Endothelial cell of umbilical vein (primary cell): Measurements from ENCODE around the gene VSIG10L. TPM values are rescaled to one million over a fixed set of nuclear protein-coding genes. Genes with fewer than 3 reads are reported as not detected.

Source experiments
- BruUV-seq: library from RNA; stranded (reverse); fragments of 400-500 nt; replicated peaks from 2 replicates; lab custom pipeline; 2021; lab: Mats Ljungman, UMichigan
- CTCF ChIA-PET: fragments of 300-600, 350-600 bp; sonication (Branson Sonifier 250); formaldehyde crosslinking; loops from one replicate; lab custom pipeline; 2021; ENCODE audit warnings: antibody characterized with exemption, inconsistent platforms; lab: Charles Lee
- POLR2A ChIA-PET: fragments of 300-600, 350-600 bp; sonication (Branson Sonifier 250); formaldehyde crosslinking; loops from one replicate; lab custom pipeline; 2021; ENCODE audit warnings: antibody characterized with exemption, inconsistent platforms; lab: Charles Lee
- DNase-seq: peaks from one replicate; pipeline ENCODE4 v3.0.0-alpha.2; 2011; ENCODE audit warnings: low read depth, low spot score
- FAIRE-seq: peaks from 2 replicates; lab custom pipeline; 2011; peaks lifted over from hg19 to GRCh38; lab: Jason Lieb, UNC
- H2AFZ ChIP-seq: 2 replicates; pipeline ENCODE4 v1.6.0; 2012; ENCODE audit warnings: low read depth, low read length, control low read depth, inconsistent platforms
- H3K27ac ChIP-seq: 2 replicates; pipeline ENCODE4 v1.5.1; 2011; ENCODE audit warnings: low read depth, mild to moderate bottlenecking, control low read depth, low read length, moderate library complexity; ENCODE audit not compliant: insufficient read depth
- H3K27me3 ChIP-seq, 2 experiments: 2 replicates each; pipeline versions ENCODE4 v1.6.0 to v1.6.1; 2011; ENCODE audit warnings: low read length in 2 of 2, mixed read lengths in 1 of 2; ENCODE audit not compliant: control insufficient read depth in 2 of 2, insufficient read depth in 2 of 2
- H3K36me3 ChIP-seq, 2 experiments: 2 replicates in 1 of 2; 3 replicates in 1 of 2; pipeline ENCODE4 v1.5.1; 2011; ENCODE audit warnings: low read length in 2 of 2, mild to moderate bottlenecking in 1 of 2, moderate library complexity in 1 of 2; ENCODE audit not compliant: control insufficient read depth in 2 of 2, insufficient read depth in 2 of 2; ENCODE audit errors: extremely low read depth in 1 of 2
- H3K4me1 ChIP-seq: 3 replicates; pipeline ENCODE4 v1.5.1; 2011; ENCODE audit warnings: mild to moderate bottlenecking, low read length; ENCODE audit not compliant: control insufficient read depth, insufficient read depth; ENCODE audit errors: extremely low read depth
- H3K4me2 ChIP-seq: 2 replicates; pipeline ENCODE4 v1.6.1; 2011; ENCODE audit warnings: low read length, control low read depth, mixed read lengths; ENCODE audit not compliant: insufficient read depth
- H3K4me3 ChIP-seq, 3 experiments: fragments of 200-600 bp in 1 of 3; sonication (generic), shearing (Covaris generic) in 1 of 3; replicated peaks in 1 of 3; 2 replicates each; pipeline ENCODE4 v1.5.1; 2011 to 2016; ENCODE audit warnings: control low read depth in 3 of 3, low read length in 3 of 3, mild to moderate bottlenecking in 2 of 3, inconsistent platforms in 1 of 3, low read depth in 1 of 3, moderate library complexity in 1 of 3; ENCODE audit not compliant: insufficient read depth in 1 of 3
- H3K79me2 ChIP-seq: 2 replicates; pipeline ENCODE4 v1.6.0; 2012; ENCODE audit warnings: low read length, inconsistent platforms; ENCODE audit not compliant: control insufficient read depth, insufficient read depth
- H3K9ac ChIP-seq: replicated peaks from 2 replicates; pipeline ENCODE3; 2011; ENCODE audit warnings: low read length, control low read depth; ENCODE audit not compliant: insufficient read depth; ENCODE audit errors: extremely low read depth
- H3K9me1 ChIP-seq: replicated peaks from 3 replicates; pipeline ENCODE4 v1.6.0; 2011; ENCODE audit warnings: mild to moderate bottlenecking, low read length; ENCODE audit not compliant: control insufficient read depth, insufficient read depth; ENCODE audit errors: extremely low read depth
- H3K9me3 ChIP-seq: replicated peaks from 2 replicates; pipeline ENCODE4 v1.5.1; 2012; ENCODE audit warnings: low read length, inconsistent platforms; ENCODE audit not compliant: control insufficient read depth, insufficient read depth
- H4K20me1 ChIP-seq: replicated peaks from 2 replicates; pipeline ENCODE3; 2011; ENCODE audit warnings: mild to moderate bottlenecking, low read length; ENCODE audit not compliant: control insufficient read depth, insufficient read depth; ENCODE audit errors: extremely low read depth
- EZH2 ChIP-seq: IDR thresholded peaks from 2 replicates; pipeline ENCODE4 v1.6.1; 2012; ENCODE audit warnings: borderline replicate concordance, low read depth, mild to moderate bottlenecking, moderate library complexity, low read length, inconsistent platforms; ENCODE audit not compliant: severe bottlenecking
- FOS ChIP-seq: IDR thresholded peaks from 2 replicates; pipeline ENCODE4 v1.6.1; 2011; ENCODE audit warnings: mild to moderate bottlenecking, low read length, moderate library complexity, borderline replicate concordance; ENCODE audit not compliant: insufficient read depth
- GATA2 ChIP-seq: IDR thresholded peaks from 2 replicates; pipeline ENCODE4 v1.7.0; 2011; ENCODE audit warnings: low read depth, mild to moderate bottlenecking, moderate library complexity, mixed read lengths, low read length; ENCODE audit not compliant: insufficient read length, insufficient read depth
- JUN ChIP-seq: IDR thresholded peaks from 2 replicates; pipeline ENCODE4 v1.6.1; 2011; ENCODE audit warnings: borderline replicate concordance, low read depth; ENCODE audit not compliant: insufficient read length, insufficient read depth
- MYC ChIP-seq: IDR thresholded peaks from one replicate; pipeline ENCODE4 v1.6.1; 2011; ENCODE audit warnings: mild to moderate bottlenecking, low read depth, low read length
- POLR2A ChIP-seq: IDR thresholded peaks from 2 replicates; pipeline ENCODE4 v1.6.1; 2012; ENCODE audit warnings: low read depth, mild to moderate bottlenecking, control low read depth, low read length
- POLR2AphosphoS5 ChIP-seq: IDR thresholded peaks from 2 replicates; pipeline ENCODE4 v1.6.1; 2012; ENCODE audit warnings: low read depth, mild to moderate bottlenecking, control low read depth, low read length, moderate library complexity; ENCODE audit not compliant: insufficient read depth
- dilution Hi-C: fragments of 300-500 bp; cut with MboI; formaldehyde crosslinking; loops from one replicate; pipeline ENCODE4 v1.15.0; 2019; ENCODE audit warnings: low sequenced_read_pairs; ENCODE audit not compliant: extremely low pct_ligation_motif_present
- intact Hi-C: fragments of 100-400 bp; cut with micrococcal nuclease; formaldehyde crosslinking; loops from one replicate; pipeline ENCODE4 v1.10.0; 2022
- polyA plus RNA-seq, 4 experiments: library from polyadenylated mRNA; depleted of rRNA in 3 of 4; stranded (reverse) in 3 of 4; unstranded in 1 of 4; fragments of >200 nt; gene quantifications; 2 replicates each; pipeline versions ENCODE4 v1.2.1 to v1.2.3, GENCODE V29; 2011 to 2012; ENCODE audit warnings: missing spikeins in 1 of 4
- total RNA-seq: library from RNA; stranded (reverse); gene quantifications from 2 replicates; pipeline ENCODE4 v1.2.3, GENCODE V29; 2021
- TF ChIP-seq, protein P1 (sequence below), 2 donors: IDR thresholded peaks; 1 replicate in 1 of 2; 2 replicates in 1 of 2; pipeline ENCODE4 v1.5.1; 2011; ENCODE audit warnings: low read length in 2 of 2, mild to moderate bottlenecking in 2 of 2, moderate library complexity in 2 of 2, control low read depth in 1 of 2, inconsistent platforms in 1 of 2, low read depth in 1 of 2; ENCODE audit not compliant: insufficient read depth in 1 of 2; ENCODE audit errors: extremely low read depth in 1 of 2
- TF ChIP-seq, protein P2 (sequence below): IDR thresholded peaks from 2 replicates; pipeline ENCODE4 v1.6.1; 2011; ENCODE audit not compliant: insufficient read depth, insufficient read length

VSIG10L gene
- total and polyA plus RNA-seq, 2 donors (not counting 3 experiments of a cell fraction or from before 2014, with no cell fraction given), result 0.62 to 0.77 TPM

DNA sequence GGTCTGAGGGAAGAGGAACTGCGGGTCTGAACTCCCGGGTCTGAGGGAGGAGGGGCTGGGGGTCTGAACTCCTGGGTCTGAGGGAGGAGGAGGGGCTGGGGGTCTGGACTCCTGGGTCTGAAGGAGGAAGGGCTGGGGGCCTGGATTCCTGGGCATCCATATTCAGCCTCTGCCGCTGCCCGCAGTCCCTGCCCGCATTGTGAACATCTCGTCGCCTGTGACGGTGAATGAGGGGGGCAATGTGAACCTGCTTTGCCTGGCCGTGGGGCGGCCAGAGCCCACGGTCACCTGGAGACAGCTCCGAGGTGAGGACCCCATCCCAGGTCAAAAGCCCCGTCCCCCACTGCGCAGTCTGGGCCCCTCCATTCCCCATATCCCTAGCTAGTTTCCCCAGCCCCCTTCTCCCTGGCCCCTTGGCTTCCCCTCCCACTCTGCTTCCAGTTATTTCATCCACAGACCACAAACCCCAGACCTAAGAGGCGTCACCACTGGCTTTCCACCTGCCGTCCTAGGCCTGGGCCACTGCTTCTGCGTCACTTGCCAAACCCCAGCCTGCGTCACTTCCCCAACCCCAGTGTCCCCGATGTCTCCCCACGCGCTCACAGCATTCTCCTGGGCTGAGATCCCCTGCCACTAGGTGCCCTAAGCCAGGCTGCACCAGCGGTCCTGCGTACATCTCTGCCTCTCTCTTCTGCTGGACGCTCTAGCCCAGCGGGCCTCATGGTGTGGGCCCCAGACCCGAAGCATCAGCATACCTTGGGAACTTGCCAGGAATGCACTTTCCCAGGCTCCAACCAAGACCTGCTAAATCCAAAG lies 16.6 kb downstream of the VSIG10L start:
- no peaks in the 10 kb centered on the region for H4K20me1 ChIP-seq
- dilution Hi-C loops, result no loop called here
- H3K27me3 ChIP-seq, result peaks cover 6 to 7% of the 10 kb centered on the region in 2 experiments
- intact Hi-C loops, result loop anchor here (5.0 kb wide), 1 partner anchor 42 kb away; the partner anchor contains the start of genes CLDND2 and ETFB
- no peaks in the 10 kb centered on the region for H3K36me3 ChIP-seq
- no peak overlapping the region for H3K4me3 ChIP-seq
- no peak overlapping the region for H3K9ac ChIP-seq
- no peaks in the 10 kb centered on the region for H3K79me2 ChIP-seq
- no TSS peak for BruUV-seq
- no peak overlapping the region for H2AFZ ChIP-seq
- H3K4me1 ChIP-seq, result no peaks in the 10 kb centered on the region
- no peak for FAIRE-seq
- no peak for DNase-seq
- H3K9me1 ChIP-seq, result no peaks in the 10 kb centered on the region
- H3K4me2 ChIP-seq, result no peak overlapping the region
- ChIA-PET CTCF (no interaction called here), POLR2A (no interaction called here)
- H3K27ac ChIP-seq, result no peak overlapping the region
- TF ChIP-seq EZH2 (no peak), JUN (no peak), FOS (no peak), GATA2 (no peak), POLR2A (no peak), POLR2AphosphoS5 (no peak), MYC (no peak)
- TF ChIP-seq, protein P1, sequence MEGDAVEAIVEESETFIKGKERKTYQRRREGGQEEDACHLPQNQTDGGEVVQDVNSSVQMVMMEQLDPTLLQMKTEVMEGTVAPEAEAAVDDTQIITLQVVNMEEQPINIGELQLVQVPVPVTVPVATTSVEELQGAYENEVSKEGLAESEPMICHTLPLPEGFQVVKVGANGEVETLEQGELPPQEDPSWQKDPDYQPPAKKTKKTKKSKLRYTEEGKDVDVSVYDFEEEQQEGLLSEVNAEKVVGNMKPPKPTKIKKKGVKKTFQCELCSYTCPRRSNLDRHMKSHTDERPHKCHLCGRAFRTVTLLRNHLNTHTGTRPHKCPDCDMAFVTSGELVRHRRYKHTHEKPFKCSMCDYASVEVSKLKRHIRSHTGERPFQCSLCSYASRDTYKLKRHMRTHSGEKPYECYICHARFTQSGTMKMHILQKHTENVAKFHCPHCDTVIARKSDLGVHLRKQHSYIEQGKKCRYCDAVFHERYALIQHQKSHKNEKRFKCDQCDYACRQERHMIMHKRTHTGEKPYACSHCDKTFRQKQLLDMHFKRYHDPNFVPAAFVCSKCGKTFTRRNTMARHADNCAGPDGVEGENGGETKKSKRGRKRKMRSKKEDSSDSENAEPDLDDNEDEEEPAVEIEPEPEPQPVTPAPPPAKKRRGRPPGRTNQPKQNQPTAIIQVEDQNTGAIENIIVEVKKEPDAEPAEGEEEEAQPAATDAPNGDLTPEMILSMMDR (IDR thresholded peaks at IDR 0.05; ENCODE audit: extremely low read depth in 1 of 2, insufficient read depth in 1 of 2, low read depth in 1 of 2, low read length in 2 of 2), result no peak
- TF ChIP-seq, protein P2, sequence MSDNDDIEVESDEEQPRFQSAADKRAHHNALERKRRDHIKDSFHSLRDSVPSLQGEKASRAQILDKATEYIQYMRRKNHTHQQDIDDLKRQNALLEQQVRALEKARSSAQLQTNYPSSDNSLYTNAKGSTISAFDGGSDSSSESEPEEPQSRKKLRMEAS, result no peak
- no peaks in the 10 kb centered on the region for H3K9me3 ChIP-seq
